MM.1S (cell line): ENCODE data around the gene CLNK.

Source experiments
- DNase-seq: peaks from one replicate; pipeline ENCODE4 v3.0.0-alpha.2; 2015
- H2AFZ ChIP-seq: fragments of 300-600 bp; sonication (generic); 2 replicates; pipeline ENCODE4 v1.6.0; 2016; ENCODE audit warnings: antibody characterized with exemption, low read length
- H3F3A ChIP-seq: fragments of 300-600 bp; sonication (generic); 2 replicates; pipeline ENCODE4 v1.6.1; 2016; ENCODE audit warnings: mild to moderate bottlenecking, antibody characterized with exemption, low read length, moderate library complexity, mixed read lengths; ENCODE audit not compliant: insufficient read depth
- H3K27ac ChIP-seq: fragments of 300-600 bp; sonication (generic); 2 replicates; pipeline ENCODE4 v1.5.1; 2016; ENCODE audit warnings: mild to moderate bottlenecking, low read length
- H3K27me3 ChIP-seq: fragments of 300-600 bp; sonication (generic); replicated peaks from 2 replicates; pipeline ENCODE4 v1.6.0; 2016; ENCODE audit warnings: low read length; ENCODE audit not compliant: insufficient read depth
- H3K36me3 ChIP-seq: fragments of 300-600 bp; sonication (generic); replicated peaks from 2 replicates; pipeline ENCODE4 v1.6.1; 2016; ENCODE audit warnings: mild to moderate bottlenecking, low read length, mixed read lengths; ENCODE audit not compliant: insufficient read depth
- H3K4me1 ChIP-seq: fragments of 300-600 bp; sonication (generic); 2 replicates; pipeline ENCODE4 v1.6.1; 2016; ENCODE audit warnings: low read length, mixed read lengths
- H3K4me2 ChIP-seq: fragments of 300-600 bp; sonication (generic); 2 replicates; pipeline ENCODE4 v1.6.0; 2016; ENCODE audit warnings: low read depth, low read length
- H3K4me3 ChIP-seq: fragments of 300-600 bp; sonication (generic); 2 replicates; pipeline ENCODE4 v1.5.1; 2016; ENCODE audit warnings: low read length, mixed read lengths
- H3K79me2 ChIP-seq: fragments of 300-600 bp; sonication (generic); 2 replicates; pipeline ENCODE4 v1.6.1; 2016; ENCODE audit warnings: mixed run types, low read length, mixed read lengths
- H3K9ac ChIP-seq: fragments of 300-600 bp; sonication (generic); 2 replicates; pipeline ENCODE4 v1.6.1; 2016; ENCODE audit warnings: low read length, mixed read lengths
- H3K9me2 ChIP-seq: fragments of 300-600 bp; sonication (generic); replicated peaks from 2 replicates; pipeline ENCODE4 v1.6.1; 2016; ENCODE audit warnings: mild to moderate bottlenecking, low read length, mixed read lengths; ENCODE audit not compliant: insufficient read depth
- H3K9me3 ChIP-seq: fragments of 300-600 bp; sonication (generic); replicated peaks from 2 replicates; pipeline ENCODE4 v1.6.1; 2016; ENCODE audit warnings: mild to moderate bottlenecking, low read length, mixed read lengths; ENCODE audit not compliant: insufficient read depth
- H4K20me1 ChIP-seq: fragments of 300-600 bp; sonication (generic); 2 replicates; pipeline ENCODE4 v1.6.1; 2016; ENCODE audit warnings: mild to moderate bottlenecking, low read length, moderate library complexity, mixed read lengths; ENCODE audit not compliant: insufficient read depth
- CTCF ChIP-seq: fragments of 300-600 bp; sonication (generic); IDR thresholded peaks from 2 replicates; pipeline ENCODE4 v1.5.1; 2016; ENCODE audit warnings: antibody characterized with exemption, low read length, mixed read lengths
- EZH2 ChIP-seq: fragments of 300-600 bp; sonication (generic); optimal IDR thresholded peaks from 2 replicates; pipeline ENCODE3; 2017; ENCODE audit warnings: low read depth, mild to moderate bottlenecking, antibody characterized with exemption, low read length, mixed read lengths
- EZH2phosphoT487 ChIP-seq: fragments of 300-600 bp; sonication (generic); IDR thresholded peaks from 2 replicates; pipeline ENCODE4 v1.6.1; 2018; ENCODE audit warnings: antibody characterized with exemption, low read length

The CLNK gene

GRCh38 chr4:10721616-10722015 lies 37.0 kb upstream of the CLNK start:
- H3K4me2 ChIP-seq = no peak overlapping the region
- H3K9me3 ChIP-seq = no peaks in the 10 kb centered on the region
- H3K36me3 ChIP-seq = no peaks in the 10 kb centered on the region
- no peak overlapping the region for H3K27ac ChIP-seq
- H3K9ac ChIP-seq = no peak overlapping the region
- H3K4me1 ChIP-seq = no peaks in the 10 kb centered on the region
- no peak overlapping the region for H2AFZ ChIP-seq
- no peak for DNase-seq
- no peaks in the 10 kb centered on the region for H3K27me3 ChIP-seq
- H3F3A ChIP-seq = no peaks in the 10 kb centered on the region
- no peaks in the 10 kb centered on the region for H4K20me1 ChIP-seq
- TF ChIP-seq EZH2 (no peak), CTCF (no peak), EZH2phosphoT487 (no peak)
- no peaks in the 10 kb centered on the region for H3K9me2 ChIP-seq
- no peak overlapping the region for H3K4me3 ChIP-seq
- H3K79me2 ChIP-seq = no peaks in the 10 kb centered on the region

GRCh38 chr4:10716163-10716562 lies 31.6 kb upstream of the CLNK start:
- H4K20me1 ChIP-seq = no peaks in the 10 kb centered on the region
- H3K9me2 ChIP-seq = no peaks in the 10 kb centered on the region
- no peaks in the 10 kb centered on the region for H3K79me2 ChIP-seq
- H3K27me3 ChIP-seq = no peaks in the 10 kb centered on the region
- TF ChIP-seq CTCF (no peak), EZH2phosphoT487 (no peak), EZH2 (no peak)
- no peaks in the 10 kb centered on the region for H3K4me1 ChIP-seq
- H3K36me3 ChIP-seq = no peaks in the 10 kb centered on the region
- no peaks in the 10 kb centered on the region for H3K9me3 ChIP-seq
- no peak overlapping the region for H3K9ac ChIP-seq
- H3K27ac ChIP-seq = no peak overlapping the region
- no peaks in the 10 kb centered on the region for H3F3A ChIP-seq
- no peak overlapping the region for H2AFZ ChIP-seq
- no peak overlapping the region for H3K4me3 ChIP-seq
- no peak for DNase-seq
- H3K4me2 ChIP-seq = no peak overlapping the region

- H3F3A ChIP-seq = no peaks in the 10 kb centered on the region
- no peaks in the 10 kb centered on the region for H3K79me2 ChIP-seq
- H3K9me3 ChIP-seq = no peaks in the 10 kb centered on the region
- H3K27ac ChIP-seq = no peak overlapping the region
- no peak overlapping the region for H2AFZ ChIP-seq
- no peaks in the 10 kb centered on the region for H4K20me1 ChIP-seq
- no peak overlapping the region for H3K4me2 ChIP-seq
- H3K9ac ChIP-seq = no peak overlapping the region
- no peaks in the 10 kb centered on the region for H3K36me3 ChIP-seq
- H3K4me3 ChIP-seq = no peak overlapping the region
- H3K4me1 ChIP-seq = no peaks in the 10 kb centered on the region
- no peaks in the 10 kb centered on the region for H3K27me3 ChIP-seq
- no peaks in the 10 kb centered on the region for H3K9me2 ChIP-seq
- TF ChIP-seq EZH2 (no peak), CTCF (no peak), EZH2phosphoT487 (no peak)
- no peak for DNase-seq
Observed at GRCh38 chr4:10715696-10716095, 31.1 kb upstream of the CLNK start.

- Histone ChIP-seq H3K27ac (no peak overlapping the region), H3K9me3 (no peaks in the 10 kb centered on the region), H3F3A (no peaks in the 10 kb centered on the region), H4K20me1 (no peaks in the 10 kb centered on the region), H2AFZ (no peak overlapping the region), H3K9ac (no peak overlapping the region), H3K4me3 (no peak overlapping the region), H3K36me3 (no peaks in the 10 kb centered on the region), H3K79me2 (no peaks in the 10 kb centered on the region), H3K9me2 (no peaks in the 10 kb centered on the region), H3K4me2 (no peak overlapping the region), H3K4me1 (no peaks in the 10 kb centered on the region), H3K27me3 (no peaks in the 10 kb centered on the region)
- DNase-seq = no peak
- no peak for TF ChIP-seq CTCF
- TF ChIP-seq EZH2 = no peak
- no peak for TF ChIP-seq EZH2phosphoT487
Observed at GRCh38 chr4:10715135-10715534, 30.6 kb upstream of the CLNK start.
